NCI-H82 treated with DMSO at 0.1 percent for 48 hours (cell line): Measurements from ENCODE around the gene ATF3.
A peak's percentile ranks its signal among the peaks of the same experiment; 100 is the strongest.

Source experiments
- DNase-seq: peaks from one replicate; lab custom pipeline; 2025; ENCODE audit not compliant: unreplicated experiment; lab: John Stamatoyannopoulos, UW

Gene ATF3

DNA sequence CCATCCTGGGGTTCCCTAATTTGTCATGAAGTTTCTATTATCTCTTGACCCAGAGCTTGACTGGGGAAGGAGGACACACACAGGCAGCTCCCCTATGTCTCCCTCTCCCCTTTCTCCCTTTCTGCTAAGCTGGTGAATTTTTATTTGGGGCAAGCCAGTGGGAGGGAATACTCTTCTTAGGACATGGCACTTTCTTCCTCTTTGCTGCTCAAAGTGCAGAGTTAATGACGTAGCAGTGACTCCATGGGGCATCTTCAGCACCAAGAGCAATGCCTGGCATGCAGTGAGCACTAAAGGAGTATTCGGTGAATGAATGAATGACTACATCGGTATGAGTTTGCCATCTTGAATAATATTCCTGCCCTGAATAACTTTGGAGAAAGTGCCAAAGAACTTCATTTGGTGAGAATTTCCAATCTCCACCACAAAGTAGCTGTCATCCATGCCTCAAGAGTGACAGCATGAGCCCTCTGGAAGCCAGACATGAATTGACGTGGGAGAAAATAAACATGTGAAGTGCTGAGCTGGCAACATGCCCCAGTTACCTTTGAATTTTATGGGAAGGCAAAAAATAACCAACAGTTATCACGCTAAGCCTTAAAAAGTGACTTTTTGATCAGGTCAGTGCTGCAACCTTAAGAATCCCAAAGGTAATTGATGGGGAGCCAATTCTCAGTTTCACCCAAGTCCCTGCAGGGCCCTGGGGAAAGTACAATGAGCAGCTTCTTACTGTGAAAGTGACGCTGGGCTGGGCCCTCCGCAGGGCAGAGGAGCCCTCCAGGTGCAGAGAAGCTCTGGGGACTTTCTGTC, 22.1 kb upstream of the ATF3 start:
- DNase-seq: no peak

- DNase-seq: no peak
Observed at GRCh38 chr1:212587016-212587887, 21.3 kb upstream of the ATF3 start.

DNA sequence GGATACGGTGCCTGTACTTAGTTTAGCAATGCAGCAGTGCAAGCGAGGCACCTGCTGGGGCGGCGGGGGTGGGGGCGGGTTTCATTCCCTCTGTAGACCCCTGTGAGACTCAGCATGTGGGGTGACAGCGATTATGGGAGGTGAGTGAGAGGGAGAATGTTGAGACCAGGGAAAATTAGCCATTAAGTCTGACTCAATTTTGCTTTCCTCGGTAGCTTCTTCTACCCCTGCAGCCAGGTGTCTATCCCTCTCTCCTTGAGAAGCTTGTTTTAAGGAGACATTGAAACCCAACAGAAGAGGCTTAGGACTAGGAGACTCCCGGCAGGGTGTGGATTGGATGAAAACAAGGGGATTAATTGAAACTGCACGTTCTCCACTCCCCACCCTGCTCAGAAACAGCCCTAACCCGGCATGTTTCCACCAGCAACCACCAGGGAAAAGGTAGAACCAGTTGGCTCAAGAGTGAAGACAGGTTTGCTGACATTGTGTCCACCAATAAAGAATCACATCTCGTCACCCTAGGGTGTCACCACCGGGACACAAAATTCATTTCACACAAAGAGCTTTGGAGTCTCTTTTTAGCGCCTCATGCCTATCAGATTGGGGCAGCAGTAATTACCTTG, 20.6 kb upstream of the ATF3 start:
- peak; percentile 90 for DNase-seq

GRCh38 chr1:212589446-212589845, 19.1 kb upstream of the ATF3 start:
- no peak for DNase-seq

- DNase-seq: no peak
Observed at GRCh38 chr1:212591922-212592321, 16.6 kb upstream of the ATF3 start.

DNA sequence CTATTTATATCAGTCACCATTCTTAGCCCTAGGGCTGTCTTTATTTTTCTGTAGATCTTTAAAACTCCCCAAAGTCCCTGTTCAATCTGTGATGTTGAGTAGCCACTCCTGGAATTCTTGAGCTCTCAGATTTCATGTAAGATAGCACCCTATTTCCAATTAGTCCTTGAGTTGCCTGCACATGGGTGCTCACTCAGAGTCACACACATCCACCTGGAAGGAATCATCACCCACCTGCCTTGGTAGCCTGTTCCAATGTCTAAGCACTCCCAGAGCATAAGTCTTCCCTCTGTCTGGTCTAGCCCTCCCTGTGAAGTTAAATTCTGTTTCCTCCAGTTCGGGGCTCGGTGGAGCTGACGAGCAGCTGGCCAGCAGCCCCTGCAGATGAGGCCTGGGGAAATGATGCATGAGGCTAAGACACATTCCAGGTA, 14.7 kb upstream of the ATF3 start:
- DNase-seq: no peak

- no peak for DNase-seq
Observed at GRCh38 chr1:212594640-212595039, 13.9 kb upstream of the ATF3 start.

DNA sequence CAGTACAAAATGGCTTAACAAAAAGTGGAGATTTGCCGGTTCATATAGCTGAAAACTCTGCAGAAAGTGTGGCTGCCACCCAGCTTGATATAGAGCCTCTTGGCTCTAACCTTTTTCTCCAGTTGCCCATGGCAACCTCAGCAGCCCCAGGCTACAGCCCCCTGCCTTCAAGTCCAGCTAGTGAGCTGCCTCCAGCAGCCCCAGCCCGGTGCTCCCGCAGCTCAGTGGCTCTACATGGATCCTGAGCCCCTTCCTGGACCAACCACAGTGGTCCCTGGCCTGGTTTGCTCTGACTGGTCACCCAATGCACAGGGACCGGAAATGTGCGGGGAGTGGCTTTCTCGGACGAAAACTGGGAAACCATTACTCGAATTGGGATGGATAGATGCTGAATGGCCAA, 13.3 kb upstream of the ATF3 start:
- DNase-seq: no peak

GRCh38 chr1:212595787-212596714, 12.5 kb upstream of the ATF3 start:
- DNase-seq: peak; percentile 34

DNA sequence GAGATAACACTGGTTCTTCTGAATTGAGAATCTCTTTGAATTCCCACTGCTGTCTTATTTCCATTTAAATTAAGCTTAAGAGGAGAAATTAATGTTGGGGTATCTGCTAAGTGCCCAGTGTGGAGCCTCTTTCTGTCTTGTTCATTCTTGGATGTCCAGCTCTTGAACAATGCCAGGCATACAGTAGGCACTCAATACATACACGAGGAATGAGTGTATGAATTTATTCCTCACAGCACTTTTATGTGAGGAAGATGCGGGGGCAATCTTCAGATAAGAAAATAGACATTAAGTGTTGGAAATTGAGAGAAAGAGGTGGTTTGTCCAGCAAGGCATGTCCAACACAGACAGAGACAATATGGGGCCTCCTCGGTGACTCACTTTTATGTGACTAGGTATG, 11.8 kb upstream of the ATF3 start:
- no peak for DNase-seq

DNA sequence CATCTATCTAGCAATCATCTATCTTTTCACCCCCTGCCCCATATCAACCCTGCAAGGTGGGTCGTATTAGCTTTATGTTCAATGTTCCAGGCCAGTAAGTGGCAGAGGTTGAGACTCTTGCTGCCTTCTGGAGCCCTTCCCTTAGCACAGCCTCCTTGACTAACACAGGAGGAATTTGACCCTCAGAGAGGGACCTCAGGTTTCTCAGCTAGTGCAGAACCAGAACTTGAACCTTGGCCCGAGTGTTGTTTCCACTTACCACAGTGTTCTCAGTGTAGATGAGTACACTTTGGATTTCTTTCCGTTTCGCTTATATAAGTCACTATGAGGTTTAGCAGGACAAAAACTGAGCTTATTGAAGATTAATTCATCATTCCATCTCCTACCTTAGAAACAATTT, 11.1 kb upstream of the ATF3 start:
- no peak for DNase-seq

DNA sequence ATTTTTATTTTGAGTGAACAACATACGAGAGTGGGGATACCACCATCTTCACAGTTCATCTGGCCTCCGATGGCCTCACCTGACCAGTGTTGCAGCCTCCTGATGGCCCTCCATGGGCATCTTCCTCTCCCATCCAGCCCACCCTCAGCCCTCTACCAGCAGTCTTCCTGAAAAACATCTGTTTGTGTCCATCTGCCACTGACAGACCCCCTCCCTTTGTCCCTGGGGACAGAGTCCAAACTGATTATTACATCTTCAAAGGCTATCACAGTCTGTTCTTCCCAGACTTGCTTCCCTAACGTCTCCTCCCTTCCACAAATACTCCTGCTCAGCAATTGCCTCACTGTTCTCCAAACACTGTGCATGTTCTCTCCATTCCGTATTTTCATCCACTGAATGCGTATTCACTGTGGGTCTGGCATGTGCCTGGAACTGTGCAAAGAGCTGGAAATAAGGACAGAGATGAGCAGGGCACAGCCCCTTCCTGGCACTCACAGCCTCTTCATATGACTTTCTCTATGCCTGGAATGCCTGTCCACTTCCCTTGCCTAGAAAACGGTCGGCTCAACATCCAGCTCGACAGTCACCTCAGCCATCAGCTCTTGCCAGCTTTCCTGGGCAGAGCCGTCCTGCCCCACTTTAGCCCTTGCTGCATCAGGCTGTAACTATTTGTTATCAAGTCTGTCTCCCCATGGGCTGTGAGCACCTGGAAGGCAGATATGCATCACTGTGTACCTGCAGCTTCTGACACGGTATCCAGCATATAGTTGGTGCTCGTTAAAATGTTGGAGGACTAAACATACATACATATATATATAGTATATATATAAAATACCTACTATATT, 8.3 kb upstream of the ATF3 start:
- DNase-seq: peak; percentile 76

- no peak for DNase-seq
Observed at GRCh38 chr1:212600980-212601379, 7.6 kb upstream of the ATF3 start.

DNA sequence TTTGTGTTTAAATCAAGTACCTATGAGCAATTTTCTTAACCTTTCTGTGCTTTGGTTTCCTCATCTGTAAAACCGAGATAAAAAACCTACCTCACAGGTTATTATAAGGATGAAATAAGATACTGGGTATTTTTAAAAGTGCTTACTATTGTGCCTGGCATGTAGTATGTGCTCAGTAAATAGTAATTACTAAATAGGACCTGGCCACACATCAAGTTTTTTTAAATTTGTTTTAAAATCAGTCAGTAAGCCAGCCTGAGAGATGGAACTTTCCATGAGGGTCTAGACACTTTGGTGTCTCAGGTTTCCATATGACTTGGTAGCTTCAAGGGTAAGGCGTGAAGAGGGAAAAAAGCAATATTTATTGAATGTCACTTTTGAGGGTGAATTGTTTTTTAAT, 7.0 kb upstream of the ATF3 start:
- no peak for DNase-seq

DNA sequence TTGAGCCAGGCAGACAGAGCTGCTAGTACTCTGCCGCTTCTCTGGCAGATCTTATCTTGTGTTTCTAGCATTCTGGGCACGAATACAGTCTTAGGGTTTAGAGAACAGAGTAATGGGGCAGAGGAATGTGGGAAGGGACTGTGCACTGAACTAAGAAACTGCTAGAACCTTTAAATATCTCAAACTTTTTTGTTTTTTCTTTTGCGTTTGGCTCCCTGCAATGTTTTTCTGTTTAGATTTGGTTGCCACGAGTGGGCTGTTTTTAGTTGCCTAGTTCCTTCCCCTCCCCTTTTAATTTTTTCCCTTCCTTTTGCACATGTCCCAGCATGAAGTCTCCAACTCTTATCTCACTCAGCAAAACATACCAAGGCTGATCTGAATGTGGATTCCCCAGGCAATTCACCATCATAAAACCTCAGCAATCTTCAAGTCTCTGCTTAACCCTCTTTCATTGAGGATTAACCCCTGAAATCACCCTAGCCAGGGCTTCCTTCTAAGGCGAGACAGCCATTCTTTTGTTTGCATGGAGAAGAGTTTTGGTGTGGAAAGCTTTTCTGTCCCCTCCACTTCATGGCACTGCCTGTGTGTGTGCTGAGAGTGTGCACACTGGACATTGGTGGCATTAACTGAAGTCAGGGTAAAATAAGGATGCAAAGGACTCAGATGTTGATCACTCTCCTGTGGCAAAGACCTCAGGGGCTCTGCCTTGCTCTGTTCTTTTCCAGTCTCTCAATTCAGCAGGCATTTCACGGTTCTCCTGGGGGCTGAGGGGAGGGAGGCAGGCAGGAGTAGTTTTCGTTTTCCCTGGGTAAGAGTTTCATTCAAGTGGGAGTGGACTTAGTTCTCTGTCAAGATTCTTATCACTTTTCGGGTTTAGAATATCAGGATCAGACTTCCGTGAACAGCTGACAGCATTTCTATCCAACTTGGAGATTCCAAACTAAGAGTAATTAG, 2.8 kb upstream of the ATF3 start:
- DNase-seq: peak; percentile 24

- DNase-seq: no peak
Observed at GRCh38 chr1:212606395-212607205, 2.0 kb upstream of the ATF3 start.

- DNase-seq: peak; percentile 28
Observed at GRCh38 chr1:212607206-212607912, 1.2 kb upstream of the ATF3 start.
